GM19395 (cell line): Measurements from ENCODE around the gene C16orf74.

Source experiments
- ATAC-seq: cut with Tn5 transposase; IDR thresholded peaks from one replicate; pipeline ENCODE4 v1.9.1; 2021; ENCODE audit warnings: mild to moderate bottlenecking, moderate library complexity; ENCODE audit not compliant: unreplicated experiment

The C16orf74 gene

DNA sequence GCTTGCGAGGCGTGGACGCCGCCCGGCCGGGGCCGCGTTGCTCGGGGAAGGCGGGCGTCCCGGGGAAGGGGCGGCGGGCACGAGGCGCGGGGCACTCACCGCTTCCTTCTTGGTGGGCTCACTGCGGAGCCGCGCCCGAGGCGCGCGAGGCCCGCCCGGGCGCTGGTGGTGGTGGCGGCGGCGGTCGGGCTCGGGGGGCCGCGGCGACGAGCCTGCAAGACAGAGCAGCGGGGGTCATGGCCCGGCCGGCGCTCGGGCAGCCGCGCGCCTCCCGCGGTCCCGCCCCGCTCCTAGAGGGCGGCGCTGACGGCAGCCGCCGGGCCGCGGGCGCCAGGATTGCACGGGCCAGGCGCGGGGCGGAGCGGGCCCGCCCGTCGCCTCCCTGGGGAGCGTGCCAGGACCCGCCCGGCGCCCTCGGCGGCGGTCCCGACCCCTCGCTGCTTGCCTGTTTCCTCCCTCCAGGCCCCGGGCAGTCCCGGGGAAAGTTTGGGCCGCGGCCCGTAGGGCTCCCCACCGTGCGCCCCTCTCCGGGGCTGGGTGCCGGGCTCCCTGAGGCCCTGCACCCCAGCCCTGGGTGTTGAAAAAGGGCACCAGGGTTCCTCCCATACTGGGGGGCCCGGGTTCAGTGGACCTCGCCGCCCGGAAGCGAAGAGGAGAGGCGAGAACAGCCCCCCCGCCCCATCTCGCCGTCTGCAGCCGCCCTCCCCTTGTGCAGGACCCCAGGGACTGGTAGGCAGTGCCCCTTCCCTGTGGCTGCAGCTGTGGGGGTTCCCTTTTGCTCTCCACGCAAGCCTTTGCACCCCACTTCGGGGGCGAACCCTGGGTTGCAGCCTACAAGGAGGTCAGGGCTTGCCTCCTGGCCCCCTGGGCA lies at the start of gene C16orf74:
TSS of gene C16orf74 (minus strand) at position 270 of the 871 bp plus-strand sequence. CDS start 15,879 bp downstream, outside the sequence.
- ATAC-seq: no peak

DNA sequence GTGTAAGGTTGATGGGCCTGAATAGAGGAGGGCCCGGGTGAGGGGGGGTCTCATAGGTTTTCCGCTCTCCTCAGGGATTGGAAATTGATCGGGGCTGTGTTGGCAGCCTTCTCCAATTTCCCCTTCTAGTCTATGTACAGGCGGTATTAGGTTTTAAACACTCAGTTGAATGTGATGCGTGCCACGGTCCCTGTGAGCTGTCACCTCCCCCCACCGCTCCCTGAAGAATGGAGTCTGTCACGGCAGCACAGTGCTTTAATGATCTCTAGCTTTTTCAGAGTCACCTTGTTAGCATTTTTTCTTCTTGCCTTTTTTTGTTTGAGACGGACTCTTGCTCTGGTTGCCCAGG lies 49.4 kb upstream of the C16orf74 start:
- ATAC-seq: peak; percentile 1

DNA sequence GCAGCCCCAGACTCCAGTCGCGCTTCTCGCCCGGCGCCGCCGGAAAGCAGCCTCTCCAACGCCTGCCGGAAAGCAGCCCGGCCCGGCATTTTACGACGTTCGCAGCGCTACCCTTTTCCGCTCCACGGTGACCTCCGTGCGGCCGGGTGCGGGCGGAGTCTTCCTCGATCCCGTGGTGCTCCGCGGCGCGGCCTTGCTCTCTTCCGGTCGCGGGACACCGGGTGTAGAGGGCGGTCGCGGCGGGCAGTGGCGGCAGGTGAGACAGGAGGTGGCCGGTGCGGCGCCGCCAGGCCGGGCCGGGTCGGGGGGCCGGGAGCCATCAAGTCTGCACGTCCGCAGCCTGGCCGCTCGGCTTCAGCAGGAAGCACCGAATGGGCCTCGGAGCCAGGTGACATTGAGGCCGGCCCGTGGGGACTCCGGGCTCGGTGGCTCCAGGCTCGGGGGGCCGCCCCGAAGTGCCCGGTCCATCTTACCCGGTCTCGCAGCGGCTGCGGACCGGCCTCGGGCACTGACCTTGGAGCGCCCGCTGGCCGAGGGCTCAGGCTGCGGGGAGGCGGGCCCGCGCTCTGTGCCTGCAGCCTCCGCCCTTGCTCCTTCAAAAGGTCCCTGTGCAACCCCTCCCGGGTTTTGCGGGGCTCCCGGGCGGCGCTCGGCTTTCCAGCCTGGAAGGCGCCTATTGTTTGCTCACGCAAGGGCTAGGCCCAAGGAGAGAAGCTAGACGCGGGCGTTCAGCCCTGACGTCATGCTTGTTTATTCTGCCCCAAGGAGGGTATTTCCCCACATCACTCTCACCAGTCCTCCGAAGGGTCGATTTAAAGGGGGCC lies 48.8 kb upstream of the C16orf74 start, which contains the start of the genes COX4I1 and EMC8:
TSS of gene COX4I1 (plus strand) at position 199 of the 824 bp plus-strand sequence. CDS start 1,511 bp downstream, outside the sequence.
TSS of gene EMC8 (minus strand) at position 48 of the 824 bp plus-strand sequence. CDS start 249 bp downstream, outside the sequence.
- peak; percentile 86 for ATAC-seq

DNA sequence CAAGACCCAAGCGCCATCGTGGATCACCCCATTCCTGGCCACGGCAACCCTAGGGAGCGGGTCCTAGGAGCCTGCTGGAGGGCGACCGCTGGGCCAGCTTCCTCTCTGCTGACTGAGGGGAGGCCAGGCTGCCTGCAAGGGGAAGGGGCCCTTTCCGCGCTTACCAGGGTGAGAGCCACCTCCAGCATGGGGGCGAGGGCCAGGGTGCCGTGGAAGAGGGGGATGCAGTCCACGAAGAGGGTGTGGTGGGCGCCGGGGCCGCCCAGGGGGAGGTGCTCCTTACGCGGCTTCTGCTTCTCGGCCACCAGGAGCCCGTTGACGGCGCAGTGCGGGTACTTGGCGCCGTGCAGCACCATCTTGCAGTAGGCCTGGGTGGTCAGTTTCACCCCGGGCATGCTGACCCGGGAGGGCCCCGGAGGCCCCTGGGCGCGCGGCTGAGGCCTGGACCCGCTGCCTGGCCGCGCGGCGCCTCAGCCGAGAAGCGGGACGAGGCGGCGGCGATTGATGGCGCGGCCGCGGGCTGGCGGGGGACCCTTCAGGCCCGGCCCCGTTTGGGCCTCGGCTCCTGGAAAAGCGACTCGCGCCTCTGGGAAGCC lies 48.1 kb upstream of the C16orf74 start:
- peak; percentile 11 for ATAC-seq

GRCh38 chr16:85798283-85798776 lies 47.4 kb upstream of the C16orf74 start:
- ATAC-seq: no peak

DNA sequence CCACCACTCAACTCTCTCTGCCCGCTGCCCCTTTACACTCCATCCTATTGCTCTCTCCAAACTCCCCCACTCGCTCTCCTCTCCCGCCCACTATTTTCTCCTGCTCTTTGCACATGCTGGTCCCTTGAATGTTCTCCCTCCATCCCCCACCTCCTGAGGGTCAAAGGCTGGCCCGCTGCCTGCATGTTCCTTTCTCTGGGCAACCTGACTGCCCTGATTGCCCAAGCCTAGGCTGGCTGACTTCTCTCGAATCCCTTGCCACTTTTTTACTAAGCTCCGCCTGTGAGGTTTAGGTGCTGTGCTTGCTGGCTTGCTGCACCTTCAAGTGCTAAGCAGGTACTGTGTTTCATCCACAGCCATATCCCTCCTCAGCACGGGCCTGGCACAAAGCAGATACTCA lies 45.7 kb upstream of the C16orf74 start:
- ATAC-seq: no peak

DNA sequence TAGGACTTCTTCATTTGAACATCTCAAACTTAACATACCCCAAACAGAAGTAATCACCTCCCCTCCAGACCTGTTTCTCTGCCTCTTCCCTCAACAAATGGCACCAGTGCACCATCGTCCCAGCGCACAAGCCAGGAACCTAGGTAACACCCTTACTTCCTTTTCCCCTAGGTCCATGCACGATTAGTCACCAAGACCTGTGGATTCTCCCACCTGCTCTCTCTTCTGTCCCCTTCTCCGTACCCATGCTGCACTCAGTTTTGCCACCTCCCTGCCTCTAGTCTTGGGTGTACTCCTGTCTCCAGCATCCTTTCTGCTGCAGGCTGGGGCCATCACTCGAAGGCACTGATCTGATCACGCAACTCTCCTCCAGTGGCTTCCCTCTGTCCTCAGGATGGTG lies 45.3 kb upstream of the C16orf74 start:
- no peak for ATAC-seq

- no peak for ATAC-seq
Observed at GRCh38 chr16:85794696-85795095, 43.8 kb upstream of the C16orf74 start.

- ATAC-seq: no peak
Observed at GRCh38 chr16:85793662-85794298, 42.9 kb upstream of the C16orf74 start.

GRCh38 chr16:85789773-85790172 lies 38.9 kb upstream of the C16orf74 start:
- no peak for ATAC-seq

DNA sequence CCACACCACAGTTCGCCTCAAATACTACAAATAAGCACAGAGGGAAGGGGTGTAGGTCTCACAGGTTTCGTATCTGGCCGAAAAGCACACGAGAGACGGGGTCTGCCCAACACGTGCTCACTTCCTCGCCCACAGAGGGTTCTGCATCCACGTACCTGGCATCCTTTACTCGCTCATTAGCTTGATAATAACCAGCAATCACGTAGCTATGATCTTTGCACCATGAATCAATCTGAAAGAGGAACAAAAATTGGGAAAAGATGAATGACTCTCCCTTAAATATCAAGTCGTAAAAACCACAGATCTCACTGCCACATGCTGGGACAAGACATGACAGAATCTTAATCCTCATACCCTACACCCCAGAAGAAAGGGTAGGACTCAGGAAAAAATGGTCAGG lies 37.9 kb upstream of the C16orf74 start:
- no peak for ATAC-seq

- no peak for ATAC-seq
Observed at GRCh38 chr16:85785927-85786326, 35.0 kb upstream of the C16orf74 start.

DNA sequence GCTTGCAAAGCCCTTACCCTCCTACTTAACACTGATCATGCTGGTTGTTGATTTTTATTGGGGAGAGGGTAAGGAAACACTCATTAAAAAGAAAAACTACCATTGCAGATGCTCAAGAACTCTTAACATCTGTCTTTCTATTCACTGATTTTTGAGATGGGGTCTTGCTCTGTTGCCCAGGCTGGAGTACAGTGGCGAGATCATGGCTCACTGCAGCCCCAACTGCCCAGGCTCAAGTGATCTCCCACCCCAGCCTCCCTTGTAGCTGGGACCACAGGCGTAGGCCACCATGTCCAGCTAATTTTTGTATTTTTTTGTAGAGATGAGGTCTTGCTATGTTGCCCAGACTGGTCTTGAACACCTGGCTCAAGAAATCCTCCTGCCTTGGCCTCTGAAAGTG lies 33.9 kb upstream of the C16orf74 start:
- ATAC-seq: no peak

GRCh38 chr16:85783441-85783840 lies 32.5 kb upstream of the C16orf74 start:
- ATAC-seq: no peak

DNA sequence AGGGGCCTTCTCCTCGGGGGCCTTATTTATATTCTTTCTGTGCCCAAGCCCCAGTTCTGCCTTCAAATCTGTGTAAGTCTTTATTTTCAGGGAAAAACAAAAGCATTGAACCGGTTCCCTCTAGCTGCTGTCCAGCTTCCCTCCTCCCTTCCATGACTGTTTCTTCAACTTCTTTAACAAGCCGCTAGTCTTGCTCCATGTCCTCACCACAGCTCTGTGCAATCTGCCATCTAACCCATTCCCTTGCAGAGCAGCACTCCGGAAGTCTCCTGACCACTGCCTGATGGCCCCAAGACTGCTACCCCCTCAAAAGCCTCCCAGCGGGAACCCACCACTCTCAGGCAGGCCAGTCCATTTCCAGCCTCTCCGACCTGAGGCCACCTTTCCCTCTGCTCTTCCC lies 31.6 kb upstream of the C16orf74 start:
- no peak for ATAC-seq

GRCh38 chr16:85781695-85782370 lies 30.9 kb upstream of the C16orf74 start:
- ATAC-seq: no peak

DNA sequence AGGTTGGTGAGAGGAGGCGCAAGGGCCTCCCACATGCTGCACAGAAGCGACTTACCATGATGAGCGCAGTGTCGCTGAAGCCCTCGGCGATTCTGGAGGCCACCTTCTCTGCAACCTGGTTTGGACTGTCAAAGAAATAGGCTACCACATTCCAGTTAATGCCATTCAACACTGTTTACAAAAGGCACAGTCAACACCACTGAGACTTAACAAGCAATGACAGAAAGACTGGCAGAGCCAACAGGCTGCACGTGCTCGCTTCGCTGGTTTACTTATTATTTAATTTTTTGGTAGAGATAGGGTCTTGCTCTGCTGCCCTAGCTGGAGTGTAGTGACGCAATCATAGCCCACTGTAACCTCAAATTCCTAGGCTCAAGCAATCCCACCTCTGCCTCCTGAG lies 30.3 kb upstream of the C16orf74 start:
- no peak for ATAC-seq

GRCh38 chr16:85780281-85780680 lies 29.4 kb upstream of the C16orf74 start:
- no peak for ATAC-seq

DNA sequence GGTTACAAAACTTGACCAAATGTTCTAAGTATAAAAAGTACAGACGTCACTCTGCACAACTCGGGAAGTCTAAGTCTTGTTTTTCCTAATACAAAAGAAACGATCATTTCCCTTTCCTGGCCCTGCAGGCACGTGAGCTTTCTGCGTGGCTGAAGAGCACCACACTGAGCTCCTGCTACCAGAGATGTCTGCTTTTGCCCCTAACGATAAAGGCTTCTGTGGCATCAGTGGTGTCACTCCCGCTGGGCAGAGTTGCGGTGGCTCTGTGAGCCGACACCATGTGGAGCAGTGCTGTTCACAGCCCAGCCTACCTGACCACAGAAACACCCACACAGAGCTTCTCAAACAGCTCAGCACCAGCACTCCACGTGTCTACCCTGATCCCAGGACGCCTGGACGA lies 28.0 kb upstream of the C16orf74 start:
- no peak for ATAC-seq
